HCT116 (cell line): ENCODE results near the gene SF3B5. TPM values are rescaled to one million over a fixed set of nuclear protein-coding genes. Genes with fewer than 3 reads are reported as not detected.

Source experiments
- ATAC-seq: fragments of 200-7000 bp; cut with Tn5 transposase; 2 replicates; pipeline ENCODE4 v1.9.1; 2020; ENCODE audit warnings: mild to moderate bottlenecking, moderate library complexity
- BruUV-seq: library from RNA; stranded (reverse); fragments of 400-500 nt; replicated peaks from 2 replicates; lab custom pipeline; 2021; lab: Mats Ljungman, UMichigan
- CTCF ChIA-PET: fragments of 300-600 bp; sonication (Branson Sonifier 250); formaldehyde crosslinking; loops from one replicate; lab custom pipeline; 2021; ENCODE audit warnings: antibody characterized with exemption; lab: Charles Lee
- POLR2A ChIA-PET: fragments of 300-600, 350-600 bp; sonication (Branson Sonifier 250); formaldehyde crosslinking; loops from one replicate; lab custom pipeline; 2021; ENCODE audit warnings: antibody characterized with exemption; lab: Charles Lee
- RAD21 ChIA-PET, 2 experiments: fragments of 300-600 bp; sonication (Branson Sonifier 250); formaldehyde crosslinking; loops; one replicate each; lab custom pipeline; 2023; ENCODE audit warnings: low total read pairs in 2 of 2; ENCODE audit not compliant: uncharacterized antibody in 2 of 2, unreplicated experiment in 2 of 2, low non-redundant PET in 1 of 2; lab: Charles Lee
- DNase-seq: peaks from one replicate; pipeline ENCODE4 v3.0.0-alpha.2; 2010; ENCODE audit warnings: low read depth, low spot score
- H2AFZ ChIP-seq: fragments of 200-600 bp; shearing (Covaris generic), sonication (generic); 2 replicates; pipeline ENCODE4 v1.6.1; 2017; ENCODE audit warnings: low read depth, mixed run types, mixed read lengths, antibody characterized with exemption, low read length; ENCODE audit not compliant: poor library complexity, severe bottlenecking
- H3K27ac ChIP-seq: 2 replicates; pipeline ENCODE4 v1.5.1; 2012; ENCODE audit warnings: low read depth, low read length
- H3K27me3 ChIP-seq: fragments of 200-600 bp; sonication (generic); 2 replicates; pipeline ENCODE4 v1.6.1; 2016; ENCODE audit warnings: mixed run types, low read length, mixed read lengths; ENCODE audit not compliant: insufficient read depth
- H3K36me3 ChIP-seq, 2 experiments: fragments of 200-500 bp in 1 of 2; fragments of 200-600 bp in 1 of 2; sonication (Bioruptor generic) in 1 of 2; sonication (generic) in 1 of 2; 2 replicates each; pipeline versions ENCODE4 v1.5.1 to v1.6.1; 2014 to 2016; ENCODE audit warnings: low read length in 2 of 2, inconsistent platforms in 1 of 2, mixed read lengths in 1 of 2, mixed run types in 1 of 2; ENCODE audit not compliant: insufficient read depth in 2 of 2, control insufficient read depth in 1 of 2
- H3K4me1 ChIP-seq, 2 experiments: fragments of 200-600 bp in 1 of 2; sonication (generic) in 1 of 2; 2 replicates each; pipeline versions ENCODE4 v1.5.1 to v1.6.1; 2012 to 2017; ENCODE audit warnings: low read length in 2 of 2, inconsistent platforms in 1 of 2, mild to moderate bottlenecking in 1 of 2, mixed read lengths in 1 of 2, mixed run types in 1 of 2, moderate library complexity in 1 of 2; ENCODE audit not compliant: insufficient read depth in 2 of 2, control insufficient read depth in 1 of 2
- H3K4me2 ChIP-seq: fragments of 200-600 bp; sonication (generic); 2 replicates; pipeline ENCODE4 v1.6.1; 2017; ENCODE audit warnings: mixed run types, low read length, mixed read lengths
- H3K4me3 ChIP-seq, 2 experiments: fragments of 200-600 bp in 1 of 2; sonication (generic) in 1 of 2; replicated peaks in 1 of 2; 2 replicates each; pipeline ENCODE4 v1.5.1; 2011 to 2016; ENCODE audit warnings: low read length in 2 of 2, control low read depth in 1 of 2, low read depth in 1 of 2, mild to moderate bottlenecking in 1 of 2, mixed read lengths in 1 of 2, mixed run types in 1 of 2
- H3K79me2 ChIP-seq: fragments of 200-600 bp; sonication (generic); 2 replicates; pipeline ENCODE4 v1.6.1; 2017; ENCODE audit warnings: mild to moderate bottlenecking, mixed run types, low read length, moderate library complexity, mixed read lengths; ENCODE audit not compliant: insufficient read depth
- H3K9ac ChIP-seq: fragments of 200-600 bp; sonication (generic); 2 replicates; pipeline ENCODE4 v1.6.1; 2016; ENCODE audit warnings: low read length, mixed read lengths
- H3K9me2 ChIP-seq: fragments of 200-600 bp; sonication (generic), shearing (Covaris generic); 2 replicates; pipeline ENCODE4 v1.6.1; 2017; ENCODE audit warnings: mixed run types, mild to moderate bottlenecking, moderate library complexity; ENCODE audit not compliant: insufficient read depth
- H3K9me3 ChIP-seq, 2 experiments: fragments of 200-500 bp in 1 of 2; fragments of 200-600 bp in 1 of 2; sonication (Bioruptor generic) in 1 of 2; sonication (generic) in 1 of 2; 2 replicates each; pipeline ENCODE4 v1.6.1; 2014 to 2017; ENCODE audit warnings: low read length in 2 of 2, mixed read lengths in 2 of 2, inconsistent platforms in 1 of 2, low read depth in 1 of 2, mild to moderate bottlenecking in 1 of 2, mixed run types in 1 of 2, moderate library complexity in 1 of 2; ENCODE audit not compliant: control insufficient read depth in 1 of 2, insufficient read depth in 1 of 2
- H4K20me1 ChIP-seq: fragments of 200-600 bp; sonication (generic), shearing (Covaris generic); 2 replicates; pipeline ENCODE4 v1.6.1; 2017; ENCODE audit warnings: mixed run types, mild to moderate bottlenecking, moderate library complexity; ENCODE audit not compliant: insufficient read depth
- ATF3 ChIP-seq: IDR thresholded peaks from 2 replicates; pipeline ENCODE4 v1.6.1; 2012
- CBX3 ChIP-seq: IDR thresholded peaks from 2 replicates; pipeline ENCODE4 v1.6.1; 2012; ENCODE audit warnings: low read depth
- CEBPB ChIP-seq: IDR thresholded peaks from 2 replicates; pipeline ENCODE4 v1.6.1; 2012; ENCODE audit warnings: low read depth
- EZH2 ChIP-seq: fragments of 200-600 bp; sonication (generic); IDR thresholded peaks from 2 replicates; pipeline ENCODE4 v1.6.1; 2017; ENCODE audit warnings: antibody characterized with exemption, mixed run types
- RAD21 ChIP-seq: IDR thresholded peaks from 2 replicates; pipeline ENCODE4 v1.6.1; 2012; ENCODE audit warnings: low read depth, mild to moderate bottlenecking
- SIN3A ChIP-seq: IDR thresholded peaks from 2 replicates; pipeline ENCODE4 v1.6.1; 2012; ENCODE audit warnings: low read depth
- TCF7L2 ChIP-seq: IDR thresholded peaks from 2 replicates; pipeline ENCODE4 v1.7.0; 2011; ENCODE audit warnings: borderline replicate concordance, inconsistent platforms; ENCODE audit not compliant: insufficient read depth, insufficient read length; ENCODE audit errors: extremely low read depth
- YY1 ChIP-seq: IDR thresholded peaks from 2 replicates; pipeline ENCODE4 v1.6.1; 2011; ENCODE audit warnings: low read length, low read depth, moderate library complexity, mild to moderate bottlenecking; ENCODE audit not compliant: insufficient replicate concordance; ENCODE audit errors: extremely low read depth
- ZBTB33 ChIP-seq: IDR thresholded peaks from 2 replicates; pipeline ENCODE4 v1.6.1; 2011; ENCODE audit warnings: mild to moderate bottlenecking, low read length, moderate library complexity; ENCODE audit not compliant: insufficient replicate concordance; ENCODE audit errors: extremely low read depth
- ZFX ChIP-seq: fragments of 450-650 bp; IDR thresholded peaks from 2 replicates; pipeline ENCODE4 v1.6.1; 2017
- intact Hi-C: fragments of 100-400 bp; cut with micrococcal nuclease; formaldehyde crosslinking; loops from 2 replicates; pipeline ENCODE4 v1.10.0; 2022
- total RNA-seq: library from RNA; stranded (reverse); gene quantifications from one replicate; pipeline ENCODE4 v1.2.1, GENCODE V29; 2021; ENCODE audit not compliant: unreplicated experiment
- TF ChIP-seq, protein P1 (sequence below): IDR thresholded peaks from 2 replicates; pipeline ENCODE4 v1.6.1; 2012
- TF ChIP-seq, protein P2 (sequence below), 3 experiments: fragments of 200-600 bp in 1 of 3; sonication (generic) in 1 of 3; IDR thresholded peaks in 2 of 3; conservative IDR thresholded peaks in 1 of 3; 2 replicates each; pipeline ENCODE4 v1.5.1; 2012 to 2017; ENCODE audit warnings: low read depth in 2 of 3, low read length in 2 of 3, antibody characterized with exemption in 1 of 3, borderline replicate concordance in 1 of 3, control low read depth in 1 of 3, mild to moderate bottlenecking in 1 of 3, mixed read lengths in 1 of 3, mixed run types in 1 of 3, moderate library complexity in 1 of 3; ENCODE audit not compliant: insufficient read depth in 1 of 3

SF3B5 gene
- total RNA-seq, 1 experiment from 2014 or later = 173 TPM

- TF ChIP-seq, protein P1, sequence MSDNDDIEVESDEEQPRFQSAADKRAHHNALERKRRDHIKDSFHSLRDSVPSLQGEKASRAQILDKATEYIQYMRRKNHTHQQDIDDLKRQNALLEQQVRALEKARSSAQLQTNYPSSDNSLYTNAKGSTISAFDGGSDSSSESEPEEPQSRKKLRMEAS = no peak
- no peak for TF ChIP-seq SIN3A
- no peak for TF ChIP-seq CBX3
- no peak for TF ChIP-seq ZBTB33
- no peak for TF ChIP-seq ATF3
- TF ChIP-seq ZFX = no peak
These were observed 10.8 kb upstream of the SF3B5 start (continued) for GRCh38 chr6:144106206-144106605.

GRCh38 chr6:144104898-144105487 lies 9.6 kb upstream of the SF3B5 start:
- intact Hi-C loops = loop anchor here (1.0 to 10.0 kb wide), 5 partner anchors 112 to 1527 kb away; no protein-coding TSS in a partner anchor
- Histone ChIP-seq H3K27me3 (no peaks in the 10 kb centered on the region), H3K4me3 (no peak overlapping the region), H3K4me1 (no peaks in the 10 kb centered on the region), H3K27ac (no peak overlapping the region), H3K9ac (no peak overlapping the region), H3K36me3 (no peaks in the 10 kb centered on the region), H2AFZ (peak overlapping the region; percentile 87), H3K79me2 (no peaks in the 10 kb centered on the region), H3K9me2 (no peaks in the 10 kb centered on the region), H4K20me1 (no peaks in the 10 kb centered on the region), H3K9me3 (no peaks in the 10 kb centered on the region), H3K4me2 (no peak overlapping the region)
- RAD21 ChIA-PET = interaction anchor here (0.6 to 1.0 kb wide), 3 partner anchors 377 to 1782 kb away, joined by 3 to 5 read pairs (median 3); no protein-coding TSS in a partner anchor
- POLR2A ChIA-PET = no interaction called here
- DNase-seq (peak; percentile 59), ATAC-seq (peak; percentile 92)
- CTCF ChIA-PET = interaction anchor here (0.5 to 1.5 kb wide), 11 partner anchors 12 to 1033 kb away, joined by 3 to 21 read pairs (median 3); no protein-coding TSS in a partner anchor
- no TSS peak for BruUV-seq
- TF ChIP-seq CEBPB = peak; percentile 56; the same call in 1 of the 2 replicates
- no peak for TF ChIP-seq EZH2
- peak; percentile 95 for TF ChIP-seq RAD21
- TF ChIP-seq TCF7L2 = no peak
- TF ChIP-seq, protein P2, sequence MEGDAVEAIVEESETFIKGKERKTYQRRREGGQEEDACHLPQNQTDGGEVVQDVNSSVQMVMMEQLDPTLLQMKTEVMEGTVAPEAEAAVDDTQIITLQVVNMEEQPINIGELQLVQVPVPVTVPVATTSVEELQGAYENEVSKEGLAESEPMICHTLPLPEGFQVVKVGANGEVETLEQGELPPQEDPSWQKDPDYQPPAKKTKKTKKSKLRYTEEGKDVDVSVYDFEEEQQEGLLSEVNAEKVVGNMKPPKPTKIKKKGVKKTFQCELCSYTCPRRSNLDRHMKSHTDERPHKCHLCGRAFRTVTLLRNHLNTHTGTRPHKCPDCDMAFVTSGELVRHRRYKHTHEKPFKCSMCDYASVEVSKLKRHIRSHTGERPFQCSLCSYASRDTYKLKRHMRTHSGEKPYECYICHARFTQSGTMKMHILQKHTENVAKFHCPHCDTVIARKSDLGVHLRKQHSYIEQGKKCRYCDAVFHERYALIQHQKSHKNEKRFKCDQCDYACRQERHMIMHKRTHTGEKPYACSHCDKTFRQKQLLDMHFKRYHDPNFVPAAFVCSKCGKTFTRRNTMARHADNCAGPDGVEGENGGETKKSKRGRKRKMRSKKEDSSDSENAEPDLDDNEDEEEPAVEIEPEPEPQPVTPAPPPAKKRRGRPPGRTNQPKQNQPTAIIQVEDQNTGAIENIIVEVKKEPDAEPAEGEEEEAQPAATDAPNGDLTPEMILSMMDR (IDR thresholded peaks at IDR 0.05 in 2 of 3, conservative IDR thresholded peaks at IDR 0.05 in 1 of 3; ENCODE audit: borderline replicate concordance in 1 of 3, insufficient read depth in 1 of 3, low read depth in 2 of 3, low read length in 2 of 3) = peak; percentile 55 to 88 (median 79)
- no peak for TF ChIP-seq YY1
- peak; percentile 65; the same call in 1 of the 2 replicates for TF ChIP-seq CBX3
